HepG2 (cell line): ENCODE data around the gene POP7. TPM values are rescaled to one million over a fixed set of nuclear protein-coding genes. Genes with fewer than 3 reads are reported as not detected.

Experiments
- ATAC-seq: fragments of 200-7000 bp; cut with Tn5 transposase; 3 replicates; pipeline ENCODE4 v1.9.1; 2020; ENCODE audit warnings: mild to moderate bottlenecking, moderate library complexity
- BruUV-seq: library from RNA; stranded (reverse); fragments of 400-500 nt; replicated peaks from 2 replicates; lab custom pipeline; 2021; lab: Mats Ljungman, UMichigan
- CTCF ChIA-PET: fragments of 300-600 bp; formaldehyde crosslinking; extraction: SDS; loops from one replicate; lab custom pipeline; 2021; ENCODE audit warnings: low total read pairs, inconsistent platforms, low intra/inter-chr PET ratio; lab: Yijun Ruan, JAX
- POLR2A ChIA-PET: fragments of 350-600 bp; sonication (Branson Sonifier 250); formaldehyde crosslinking; loops from one replicate; lab custom pipeline; 2020; ENCODE audit warnings: antibody characterized with exemption, inconsistent platforms; lab: Yijun Ruan, JAX
- DNase-seq: peaks from one replicate; pipeline ENCODE4 v3.0.0-alpha.2; 2015; ENCODE audit warnings: low spot score
- FAIRE-seq: peaks from 3 replicates; lab custom pipeline; 2011; peaks lifted over from hg19 to GRCh38; lab: Jason Lieb, UNC
- H2AFZ ChIP-seq: one replicate; pipeline ENCODE4 v1.6.1; 2011; ENCODE audit warnings: low read length, inconsistent platforms
- H3K27ac ChIP-seq: fragments of 300-600 bp; 3 replicates; pipeline ENCODE4 v1.8.0; 2011; ENCODE audit warnings: mixed run types, mild to moderate bottlenecking, mixed read lengths, low read length, inconsistent platforms; ENCODE audit not compliant: insufficient read depth; ENCODE audit errors: extremely low read length
- H3K27me3 ChIP-seq, 2 experiments: fragments of 200-600 bp in 1 of 2; 2 replicates in 1 of 2; 3 replicates in 1 of 2; pipeline versions ENCODE4 v1.6.0 to v1.8.0; 2011; ENCODE audit warnings: low read length in 2 of 2, mild to moderate bottlenecking in 2 of 2, moderate library complexity in 2 of 2, inconsistent platforms in 1 of 2; ENCODE audit not compliant: insufficient read depth in 2 of 2, control insufficient read depth in 1 of 2
- H3K36me3 ChIP-seq, 2 experiments: fragments of 200-600 bp in 1 of 2; replicated peaks in 1 of 2; 2 replicates in 1 of 2; 3 replicates in 1 of 2; pipeline versions ENCODE4 v1.5.1 to v1.8.0; 2011; ENCODE audit warnings: low read length in 2 of 2, inconsistent platforms in 1 of 2; ENCODE audit not compliant: insufficient read depth in 2 of 2, control insufficient read depth in 1 of 2
- H3K4me1 ChIP-seq: 2 replicates; pipeline ENCODE4 v1.5.1; 2012; ENCODE audit warnings: low read length, inconsistent platforms; ENCODE audit not compliant: insufficient read depth
- H3K4me2 ChIP-seq: 2 replicates; pipeline ENCODE4 v1.6.0; 2011; ENCODE audit warnings: low read depth, low read length, inconsistent platforms
- H3K4me3 ChIP-seq, 3 experiments: fragments of 200-600 bp in 1 of 3; sonication (generic), shearing (Covaris generic) in 1 of 3; replicated peaks in 1 of 3; 2 replicates each; pipeline ENCODE4 v1.5.1; 2011 to 2016; ENCODE audit warnings: low read length in 3 of 3, inconsistent platforms in 2 of 3, low read depth in 2 of 3, mild to moderate bottlenecking in 2 of 3, control low read depth in 1 of 3, mixed read lengths in 1 of 3; ENCODE audit not compliant: insufficient read depth in 1 of 3
- H3K79me2 ChIP-seq: one replicate; pipeline ENCODE4 v1.6.1; 2011; ENCODE audit warnings: low read length, inconsistent platforms; ENCODE audit not compliant: insufficient read depth
- H3K9ac ChIP-seq: 2 replicates; pipeline ENCODE4 v1.6.0; 2011; ENCODE audit warnings: mild to moderate bottlenecking, low read depth, low read length, inconsistent platforms; ENCODE audit not compliant: insufficient read depth
- H3K9me3 ChIP-seq: 2 replicates; pipeline ENCODE4 v1.5.1; 2012; ENCODE audit warnings: mild to moderate bottlenecking, low read length
- H4K20me1 ChIP-seq: 2 replicates; pipeline ENCODE4 v1.6.0; 2011; ENCODE audit warnings: inconsistent platforms, mild to moderate bottlenecking, low read length, moderate library complexity; ENCODE audit not compliant: insufficient read depth
- EP300 ChIP-seq, 3 experiments: sonication (generic) in 1 of 3; formaldehyde crosslinking in 1 of 3; IDR thresholded peaks; 2 replicates each; pipeline versions ENCODE4 v1.5.1 to v1.6.1; 2011 to 2020; ENCODE audit warnings: low read depth in 2 of 3, low read length in 2 of 3, borderline replicate concordance in 1 of 3, improper control_type of control experiment in 1 of 3, mild to moderate bottlenecking in 1 of 3, missing genetic modification reagents in 1 of 3, moderate library complexity in 1 of 3
- JARID2 ChIP-seq: sonication (generic); formaldehyde crosslinking; IDR thresholded peaks from 2 replicates; pipeline ENCODE4 v1.8.1; 2023; ENCODE audit warnings: missing genetic modification reagents, inconsistent platforms; ENCODE audit not compliant: insufficient replicate concordance
- MTF1 ChIP-seq: sonication (generic); formaldehyde crosslinking; IDR thresholded peaks from 2 replicates; pipeline ENCODE4 v1.5.0; 2020; ENCODE audit warnings: missing genetic modification reagents
- NFAT5 ChIP-seq: sonication (generic); formaldehyde crosslinking; IDR thresholded peaks from 2 replicates; pipeline ENCODE4 v1.4.0; 2020; ENCODE audit warnings: missing genetic modification reagents
- SAFB2 ChIP-seq: sonication (generic); formaldehyde crosslinking; IDR thresholded peaks from 2 replicates; pipeline ENCODE4 v1.5.1; 2020; ENCODE audit warnings: missing genetic modification reagents, low read depth, mild to moderate bottlenecking, borderline replicate concordance
- ZNF274 ChIP-seq: sonication (generic); formaldehyde crosslinking; IDR thresholded peaks from 2 replicates; pipeline ENCODE4 v1.5.1; 2020; ENCODE audit warnings: mild to moderate bottlenecking, missing genetic modification reagents
- WGBS: methylation state at CpG from one replicate; pipeline ENCODE4 v1.1.6; 2017; ENCODE audit warnings: low lambda C conversion rate; 5-methylcytosine and 5-hydroxymethylcytosine counted together
- in situ Hi-C: cut with HindIII; loops from 2 replicates; pipeline ENCODE4 v1.10.0; 2017; ENCODE audit warnings: low pct_unique_long_range_greater_than_20kb; ENCODE audit not compliant: extremely low pct_ligation_motif_present
- intact Hi-C: fragments of 100-400 bp; cut with micrococcal nuclease; formaldehyde crosslinking; loops from one replicate; pipeline ENCODE4 v1.10.0; 2022; ENCODE audit not compliant: unreplicated experiment
- polyA plus RNA-seq, 8 experiments: library from polyadenylated mRNA; depleted of rRNA in 3 of 8; stranded (reverse) in 7 of 8; unstranded in 1 of 8; fragments of >200 nt; fragmentation: Illumina TruSeq in 4 of 8; extraction: Trizol in 4 of 8; gene quantifications; 2 replicates each; pipeline versions ENCODE4 v1.2.1 to v1.2.3, GENCODE V29; 2011 to 2016; ENCODE audit warnings: low read depth in 4 of 8, missing spikeins in 1 of 8, mixed read lengths in 1 of 8; ENCODE audit not compliant: insufficient read depth in 1 of 8
- total RNA-seq, 5 experiments: library from RNA; depleted of rRNA; stranded (reverse); fragments of >200 nt; fragmentation: Illumina TruSeq; extraction: Trizol; gene quantifications; 2 replicates each; pipeline ENCODE4 v1.2.3, GENCODE V29; 2016; ENCODE audit warnings: low read depth in 1 of 5
- TF ChIP-seq, protein P1 (sequence below): sonication (generic); formaldehyde crosslinking; IDR thresholded peaks from 2 replicates; pipeline ENCODE4 v1.9.0; 2021; ENCODE audit warnings: missing genetic modification reagents, borderline replicate concordance
- TF ChIP-seq, protein P2 (sequence below): sonication (generic); formaldehyde crosslinking; IDR thresholded peaks from 2 replicates; pipeline ENCODE4 v1.8.0; 2022; ENCODE audit warnings: missing genetic modification reagents, mild to moderate bottlenecking, borderline replicate concordance

POP7 gene
- total and polyA plus RNA-seq, 2 of the 13 experiments (the other 11 are each of a cell fraction or from before 2014, with no cell fraction given) = 63.9 to 91.1 TPM

DNA sequence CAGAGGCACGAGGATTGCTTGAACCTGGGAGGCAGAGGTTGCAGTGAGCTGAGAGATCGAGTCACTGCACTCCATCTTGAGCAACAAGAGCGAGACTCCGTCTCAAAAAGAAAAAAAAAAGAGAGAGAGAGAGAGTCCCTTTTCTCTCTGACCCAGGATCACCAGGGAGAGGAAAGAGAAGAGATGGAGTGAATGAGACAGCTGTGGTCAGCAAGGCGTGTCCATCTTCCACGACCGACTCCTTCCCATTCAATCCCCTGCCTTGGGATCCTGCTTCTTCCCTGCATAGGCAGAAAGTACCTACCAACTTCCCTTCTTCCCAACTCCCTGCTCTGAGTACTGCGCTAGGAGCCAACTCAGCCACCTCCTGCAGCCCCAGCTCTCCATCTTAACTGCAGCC lies 22.3 kb downstream of the POP7 start:
- Histone ChIP-seq H3K4me1 (peaks cover 88% of the 10 kb centered on the region), H3K36me3 (no peaks in the 10 kb centered on the region), H4K20me1 (no peaks in the 10 kb centered on the region), H3K9me3 (no peaks in the 10 kb centered on the region), H3K27ac (no peak overlapping the region)
- BruUV-seq = no TSS peak
- intact Hi-C loops = no loop called here
- no peak for ATAC-seq
- POLR2A ChIA-PET = interaction anchor here (1.6 kb wide), 1 partner anchor 22 kb away, joined by 6 read pairs; the partner anchor contains the start of gene POP7
- CTCF ChIA-PET = interaction anchor here (1.5 kb wide), 1 partner anchor 124 kb away, joined by 3 read pairs; the partner anchor contains the start of gene SLC12A9
- TF ChIP-seq MTF1 (CRISPR knock-in tag) (no peak), EP300 (IDR thresholded peaks at IDR 0.05; ENCODE audit: low read depth in 2 of 2, low read length in 2 of 2) (no peak), EP300 (CRISPR knock-in tag; IDR thresholded peaks at IDR 0.05; ENCODE audit: borderline replicate concordance) (no peak), SAFB2 (CRISPR knock-in tag) (no peak), NFAT5 (CRISPR knock-in tag) (no peak), ZNF274 (CRISPR knock-in tag) (no peak), JARID2 (CRISPR knock-in tag) (no peak)
- TF ChIP-seq, protein P1, sequence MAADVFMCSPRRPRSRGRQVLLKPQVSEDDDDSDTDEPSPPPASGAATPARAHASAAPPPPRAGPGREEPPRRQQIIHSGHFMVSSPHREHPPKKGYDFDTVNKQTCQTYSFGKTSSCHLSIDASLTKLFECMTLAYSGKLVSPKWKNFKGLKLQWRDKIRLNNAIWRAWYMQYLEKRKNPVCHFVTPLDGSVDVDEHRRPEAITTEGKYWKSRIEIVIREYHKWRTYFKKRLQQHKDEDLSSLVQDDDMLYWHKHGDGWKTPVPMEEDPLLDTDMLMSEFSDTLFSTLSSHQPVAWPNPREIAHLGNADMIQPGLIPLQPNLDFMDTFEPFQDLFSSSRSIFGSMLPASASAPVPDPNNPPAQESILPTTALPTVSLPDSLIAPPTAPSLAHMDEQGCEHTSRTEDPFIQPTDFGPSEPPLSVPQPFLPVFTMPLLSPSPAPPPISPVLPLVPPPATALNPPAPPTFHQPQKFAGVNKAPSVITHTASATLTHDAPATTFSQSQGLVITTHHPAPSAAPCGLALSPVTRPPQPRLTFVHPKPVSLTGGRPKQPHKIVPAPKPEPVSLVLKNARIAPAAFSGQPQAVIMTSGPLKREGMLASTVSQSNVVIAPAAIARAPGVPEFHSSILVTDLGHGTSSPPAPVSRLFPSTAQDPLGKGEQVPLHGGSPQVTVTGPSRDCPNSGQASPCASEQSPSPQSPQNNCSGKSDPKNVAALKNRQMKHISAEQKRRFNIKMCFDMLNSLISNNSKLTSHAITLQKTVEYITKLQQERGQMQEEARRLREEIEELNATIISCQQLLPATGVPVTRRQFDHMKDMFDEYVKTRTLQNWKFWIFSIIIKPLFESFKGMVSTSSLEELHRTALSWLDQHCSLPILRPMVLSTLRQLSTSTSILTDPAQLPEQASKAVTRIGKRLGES (CRISPR knock-in tag) = no peak
- TF ChIP-seq, protein P2, sequence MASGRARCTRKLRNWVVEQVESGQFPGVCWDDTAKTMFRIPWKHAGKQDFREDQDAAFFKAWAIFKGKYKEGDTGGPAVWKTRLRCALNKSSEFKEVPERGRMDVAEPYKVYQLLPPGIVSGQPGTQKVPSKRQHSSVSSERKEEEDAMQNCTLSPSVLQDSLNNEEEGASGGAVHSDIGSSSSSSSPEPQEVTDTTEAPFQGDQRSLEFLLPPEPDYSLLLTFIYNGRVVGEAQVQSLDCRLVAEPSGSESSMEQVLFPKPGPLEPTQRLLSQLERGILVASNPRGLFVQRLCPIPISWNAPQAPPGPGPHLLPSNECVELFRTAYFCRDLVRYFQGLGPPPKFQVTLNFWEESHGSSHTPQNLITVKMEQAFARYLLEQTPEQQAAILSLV (CRISPR knock-in tag) = no peak
- TF ChIP-seq, all 625 proteins: peak for 0
- in situ Hi-C loops = no loop called here
- H3K9ac ChIP-seq = no peak overlapping the region
- FAIRE-seq (no peak), DNase-seq (no peak)
- H2AFZ ChIP-seq = peak overlapping the region; percentile 42
- no peaks in the 10 kb centered on the region; a peak in 1 of 5 replicates for H3K27me3 ChIP-seq
- H3K79me2 ChIP-seq = no peaks in the 10 kb centered on the region
- WGBS = 51% methylated on average over 8 of the region's 8 CpGs
- H3K4me3 ChIP-seq = no peak overlapping the region
- no peak overlapping the region for H3K4me2 ChIP-seq
